Thyroid gland (tissue), 4 donors: ENCODE results near the gene CSNK1A1. TPM values are rescaled to one million over a fixed set of nuclear protein-coding genes. Genes with fewer than 3 reads are reported as not detected.

Experiments used
- DNase-seq, 2 donors: peaks; one replicate each; pipeline ENCODE4 v3.0.0-alpha.2; 2019
- H3K27ac ChIP-seq, 3 donors: fragments of 200-600 bp; sonication (generic); 1 replicate in 2 of 3; 2 replicates in 1 of 3; pipeline ENCODE4 v1.5.1; 2016 to 2019; ENCODE audit warnings: mild to moderate bottlenecking in 1 of 3, moderate library complexity in 1 of 3
- H3K27me3 ChIP-seq: fragments of 200-600 bp; sonication (generic); one replicate; pipeline ENCODE4 v1.5.1; 2019
- H3K36me3 ChIP-seq, 2 donors: fragments of 200-600 bp; sonication (generic); one replicate each; pipeline ENCODE4 v1.5.1; 2016 to 2019
- H3K4me1 ChIP-seq, 2 donors: fragments of 200-600 bp; sonication (generic); one replicate each; pipeline ENCODE4 v1.5.1; 2017 to 2019
- H3K4me3 ChIP-seq, 3 donors: fragments of 200-600 bp; sonication (generic); replicated peaks in 1 of 3; 1 replicate in 2 of 3; 2 replicates in 1 of 3; pipeline ENCODE4 v1.5.1; 2016; ENCODE audit warnings: mild to moderate bottlenecking in 1 of 3
- H3K9me3 ChIP-seq: fragments of 200-600 bp; sonication (generic); one replicate; pipeline ENCODE4 v1.5.1; 2017
- POLR2A ChIP-seq, 2 donors: fragments of 450-650 bp; IDR thresholded peaks; one replicate each; pipeline ENCODE4 v1.6.1; 2017; ENCODE audit warnings: antibody characterized with exemption in 2 of 2, mild to moderate bottlenecking in 2 of 2, moderate library complexity in 1 of 2
- WGBS, 2 donors: methylation state at CpG; one replicate each; pipeline ENCODE4 v1.1.5; 2017; 5-methylcytosine and 5-hydroxymethylcytosine counted together
- intact Hi-C: fragments of 100-400 bp; cut with DNase I; formaldehyde crosslinking; loops from one replicate; pipeline ENCODE4 v1.15.1; 2023
- total RNA-seq, 4 donors: library from RNA; depleted of rRNA; stranded (reverse); fragments of >200 nt; gene quantifications; one replicate each; pipeline ENCODE4 v1.2.3, GENCODE V29; 2016
- TF ChIP-seq, protein P1 (sequence below), 6 experiments: fragments of 200-600 bp in 3 of 6; fragments of 450-650 bp in 3 of 6; sonication (generic) in 3 of 6; IDR thresholded peaks; one replicate each; pipeline ENCODE4 v1.5.1; 2016 to 2019; ENCODE audit warnings: antibody characterized with exemption in 6 of 6, mild to moderate bottlenecking in 2 of 6, inconsistent platforms in 1 of 6, moderate library complexity in 1 of 6

The CSNK1A1 gene
- total RNA-seq, 4 donors from 2014 or later = 183 to 262 (median 202) TPM

DNA sequence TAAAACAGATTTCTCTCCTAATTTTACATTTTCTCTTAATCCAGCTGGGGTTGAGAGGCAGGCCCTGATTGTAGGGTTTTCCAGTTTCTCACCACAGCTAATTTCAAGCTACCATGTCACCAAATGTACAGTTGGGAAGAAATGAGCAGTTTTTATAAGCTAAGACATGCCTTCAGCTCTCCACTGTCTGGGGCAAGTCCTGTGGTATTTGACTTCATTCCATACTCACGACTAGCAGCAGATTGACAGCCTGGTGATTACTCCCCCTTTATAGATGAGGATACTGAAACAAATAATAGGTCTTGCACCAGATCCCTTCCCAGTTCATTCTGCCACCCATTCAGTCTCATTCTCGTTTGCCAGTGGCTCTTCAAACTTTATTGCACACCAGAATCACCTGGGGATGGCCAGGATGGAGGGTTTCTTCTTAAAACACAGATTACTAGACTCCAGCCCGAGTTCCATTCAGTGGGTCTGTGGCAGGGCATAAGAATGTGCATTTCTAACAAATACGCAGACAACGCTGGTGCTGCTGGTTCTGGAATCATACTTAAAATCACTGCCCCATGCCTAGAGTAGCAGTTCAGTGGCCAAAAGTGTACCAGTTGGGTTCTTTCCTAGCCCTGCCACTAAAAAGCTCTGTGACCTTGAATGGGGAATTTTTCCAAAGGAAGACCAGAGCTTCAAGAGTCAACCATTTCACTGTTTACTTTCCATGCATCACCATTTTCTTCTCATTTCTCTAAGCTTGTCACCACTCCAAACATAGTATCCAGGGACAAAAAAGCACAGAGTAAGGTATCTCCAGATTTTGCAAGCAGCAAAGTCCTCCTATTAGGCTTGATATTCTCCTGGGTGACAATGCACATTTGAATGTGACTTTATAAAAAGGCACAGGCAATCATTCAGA is 64.3 kb downstream of the CSNK1A1 start:
- intact Hi-C loops = no loop called here
- Histone ChIP-seq H3K27me3 (no peaks in the 10 kb centered on the region), H3K4me3 (no peak overlapping the region), H3K27ac (peak overlapping the region in 2 of 3 donors; percentile 60 to 74), H3K9me3 (no peaks in the 10 kb centered on the region), H3K4me1 (peaks cover 18 to 37% of the 10 kb centered on the region in 2 donors), H3K36me3 (no peaks in the 10 kb centered on the region)
- no peak for TF ChIP-seq POLR2A (IDR thresholded peaks at IDR 0.05)
- 48 to 52% methylated on average over 5 of the region's 5 CpGs for WGBS, 2 donors
- no peak for DNase-seq

DNA sequence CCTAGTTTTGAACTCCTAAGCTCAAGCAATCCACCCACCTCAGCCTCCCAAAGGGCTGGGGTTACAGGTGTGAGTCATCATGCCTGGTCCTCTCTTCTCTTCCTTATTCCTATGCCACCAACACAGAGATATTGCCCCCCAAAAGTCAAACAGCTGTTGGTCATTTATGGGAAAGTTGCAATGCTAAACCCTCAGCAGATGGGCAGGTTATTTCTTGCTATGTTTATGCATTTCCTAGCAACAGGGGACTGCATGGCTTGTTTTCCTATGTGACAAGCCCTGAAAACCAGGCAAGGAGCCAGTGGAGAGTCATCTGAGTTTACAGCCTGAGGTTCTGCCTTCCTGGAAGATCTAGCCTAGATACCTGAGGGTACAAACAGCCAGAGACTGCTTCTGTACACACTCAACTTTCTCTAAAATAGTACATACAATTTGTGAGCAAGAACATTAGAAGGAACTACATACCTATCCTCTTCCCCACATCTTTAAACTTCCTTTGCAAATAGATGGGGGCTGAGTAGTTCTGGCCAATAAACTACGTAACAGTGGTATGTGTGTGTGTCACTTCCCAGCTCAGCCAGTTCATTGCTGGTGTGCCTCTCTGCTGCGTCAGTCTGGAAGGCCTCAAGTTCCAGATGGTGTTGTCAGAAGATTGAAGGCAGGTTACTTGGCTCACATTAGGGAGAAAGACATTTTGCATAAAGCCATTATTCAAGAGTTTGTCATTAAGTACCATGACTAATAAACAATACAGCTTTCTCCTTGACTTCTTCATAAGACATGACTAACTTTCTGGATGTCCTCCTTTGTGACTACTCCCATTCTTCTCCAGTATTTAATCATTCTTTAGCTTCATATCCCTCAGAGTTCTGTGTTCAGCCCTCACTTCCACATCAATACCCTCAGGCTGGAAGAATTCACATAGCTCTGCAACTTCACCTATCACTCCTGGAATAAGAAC is 65.3 kb downstream of the CSNK1A1 start:
- Histone ChIP-seq H3K36me3 (no peaks in the 10 kb centered on the region), H3K27ac (peak overlapping the region; percentile 3 to 74 (median 60)), H3K9me3 (no peaks in the 10 kb centered on the region), H3K4me3 (no peak overlapping the region), H3K27me3 (no peaks in the 10 kb centered on the region), H3K4me1 (peaks cover 18 to 37% of the 10 kb centered on the region in 2 donors)
- DNase-seq = peak; percentile 63 to 75
- 24 to 38% methylated on average over 2 of the region's 2 CpGs for WGBS, 2 donors
- no peak for TF ChIP-seq POLR2A (IDR thresholded peaks at IDR 0.05)
- TF ChIP-seq, protein P1, sequence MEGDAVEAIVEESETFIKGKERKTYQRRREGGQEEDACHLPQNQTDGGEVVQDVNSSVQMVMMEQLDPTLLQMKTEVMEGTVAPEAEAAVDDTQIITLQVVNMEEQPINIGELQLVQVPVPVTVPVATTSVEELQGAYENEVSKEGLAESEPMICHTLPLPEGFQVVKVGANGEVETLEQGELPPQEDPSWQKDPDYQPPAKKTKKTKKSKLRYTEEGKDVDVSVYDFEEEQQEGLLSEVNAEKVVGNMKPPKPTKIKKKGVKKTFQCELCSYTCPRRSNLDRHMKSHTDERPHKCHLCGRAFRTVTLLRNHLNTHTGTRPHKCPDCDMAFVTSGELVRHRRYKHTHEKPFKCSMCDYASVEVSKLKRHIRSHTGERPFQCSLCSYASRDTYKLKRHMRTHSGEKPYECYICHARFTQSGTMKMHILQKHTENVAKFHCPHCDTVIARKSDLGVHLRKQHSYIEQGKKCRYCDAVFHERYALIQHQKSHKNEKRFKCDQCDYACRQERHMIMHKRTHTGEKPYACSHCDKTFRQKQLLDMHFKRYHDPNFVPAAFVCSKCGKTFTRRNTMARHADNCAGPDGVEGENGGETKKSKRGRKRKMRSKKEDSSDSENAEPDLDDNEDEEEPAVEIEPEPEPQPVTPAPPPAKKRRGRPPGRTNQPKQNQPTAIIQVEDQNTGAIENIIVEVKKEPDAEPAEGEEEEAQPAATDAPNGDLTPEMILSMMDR (IDR thresholded peaks at IDR 0.05) = no peak
- intact Hi-C loops = no loop called here

DNA sequence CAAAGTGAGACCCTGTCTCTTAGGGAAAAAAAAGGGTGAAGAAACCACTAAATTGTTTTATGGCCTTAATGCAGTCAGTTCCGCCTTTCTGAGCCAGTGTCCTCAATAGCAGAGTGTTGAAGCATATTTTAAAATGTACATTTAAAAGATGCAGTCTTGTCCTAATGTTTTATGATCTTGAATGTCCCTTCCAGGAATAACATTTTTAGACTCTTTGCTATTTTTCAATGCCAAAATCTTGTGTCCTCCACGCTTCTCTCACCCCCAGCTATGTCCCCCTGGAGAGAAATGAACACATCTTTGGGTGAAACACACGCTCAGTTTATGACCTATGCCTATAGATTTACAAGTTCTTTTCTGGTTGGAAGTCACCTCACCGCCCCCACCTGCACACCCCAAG is 69.8 kb downstream of the CSNK1A1 start:
- intact Hi-C loops = no loop called here
- Histone ChIP-seq H3K27ac (no peak overlapping the region), H3K4me3 (no peak overlapping the region), H3K9me3 (no peaks in the 10 kb centered on the region), H3K27me3 (no peaks in the 10 kb centered on the region), H3K4me1 (peaks cover 11 to 21% of the 10 kb centered on the region in 2 donors), H3K36me3 (no peaks in the 10 kb centered on the region)
- TF ChIP-seq POLR2A (IDR thresholded peaks at IDR 0.05) = no peak
- TF ChIP-seq, protein P1 (IDR thresholded peaks at IDR 0.05) = no peak
- no peak for DNase-seq
- WGBS, 2 donors = 83 to 92% methylated on average over 4 of the region's 4 CpGs

DNA sequence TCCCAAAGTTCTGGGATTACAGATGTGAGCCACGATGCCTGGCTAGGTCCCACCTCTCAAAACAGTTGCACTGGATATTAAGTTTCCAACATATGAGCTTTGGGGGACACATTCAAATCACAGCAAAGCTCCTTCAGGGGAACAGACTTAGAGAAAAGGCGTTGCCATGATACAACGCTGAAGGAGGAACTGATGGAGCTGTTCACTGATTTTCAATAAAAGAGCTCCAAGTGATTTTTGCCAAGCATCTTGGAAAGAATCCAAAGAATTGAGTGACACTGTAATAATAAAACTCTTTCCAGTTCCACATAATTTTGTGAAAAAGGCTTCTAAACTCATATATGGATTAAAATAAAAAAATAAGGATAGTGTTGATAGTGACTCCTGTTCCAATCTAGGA is 72.5 kb downstream of the CSNK1A1 start:
- Histone ChIP-seq H3K36me3 (no peaks in the 10 kb centered on the region), H3K4me3 (no peak overlapping the region), H3K9me3 (no peaks in the 10 kb centered on the region), H3K27ac (no peak overlapping the region), H3K4me1 (peaks cover 0 to 8% of the 10 kb centered on the region in 2 donors), H3K27me3 (no peaks in the 10 kb centered on the region)
- no peak for DNase-seq
- WGBS, 2 donors = 74 to 81% methylated on average over 3 of the region's 3 CpGs
- TF ChIP-seq, protein P1 (IDR thresholded peaks at IDR 0.05) = no peak
- no peak for TF ChIP-seq POLR2A (IDR thresholded peaks at IDR 0.05)
- intact Hi-C loops = no loop called here

DNA sequence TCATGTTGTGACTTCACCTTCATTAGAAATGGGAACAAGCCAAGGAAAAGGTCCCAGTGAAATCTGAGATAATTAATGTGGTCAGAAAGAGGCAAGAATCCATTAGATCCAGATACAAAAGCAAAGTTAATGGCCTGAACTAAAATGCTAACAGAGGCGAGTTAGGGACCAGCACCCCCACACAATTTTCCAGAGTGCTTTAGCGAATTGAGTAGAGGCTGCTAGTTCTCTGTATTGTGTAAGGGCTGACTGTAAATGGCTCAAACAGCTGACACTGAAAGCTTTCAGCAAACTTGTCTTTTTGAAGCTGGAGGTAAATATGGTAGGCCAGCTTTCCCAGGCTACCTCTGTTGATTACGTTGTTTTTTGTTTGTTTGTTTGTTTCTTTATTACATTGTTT is 75.5 kb downstream of the CSNK1A1 start:
- no peak overlapping the region for H3K27ac ChIP-seq
- TF ChIP-seq, protein P1 (IDR thresholded peaks at IDR 0.05) = no peak
- TF ChIP-seq POLR2A (IDR thresholded peaks at IDR 0.05) = no peak
- intact Hi-C loops = no loop called here
- H3K36me3 ChIP-seq = no peaks in the 10 kb centered on the region
- no peaks in the 10 kb centered on the region for H3K27me3 ChIP-seq
- DNase-seq = no peak
- H3K4me3 ChIP-seq = no peak overlapping the region
- peaks cover 0 to 6% of the 10 kb centered on the region in 2 donors for H3K4me1 ChIP-seq
- no peaks in the 10 kb centered on the region for H3K9me3 ChIP-seq
- WGBS, 2 donors = 87 to 92% methylated on average over 3 of the region's 3 CpGs
